NCI-H748 (cell line): ENCODE results near the gene KHDRBS2.

Experiments
- DNase-seq: peaks from one replicate; lab custom pipeline; 2025; ENCODE audit not compliant: unreplicated experiment; lab: John Stamatoyannopoulos, UW

Gene KHDRBS2

DNA sequence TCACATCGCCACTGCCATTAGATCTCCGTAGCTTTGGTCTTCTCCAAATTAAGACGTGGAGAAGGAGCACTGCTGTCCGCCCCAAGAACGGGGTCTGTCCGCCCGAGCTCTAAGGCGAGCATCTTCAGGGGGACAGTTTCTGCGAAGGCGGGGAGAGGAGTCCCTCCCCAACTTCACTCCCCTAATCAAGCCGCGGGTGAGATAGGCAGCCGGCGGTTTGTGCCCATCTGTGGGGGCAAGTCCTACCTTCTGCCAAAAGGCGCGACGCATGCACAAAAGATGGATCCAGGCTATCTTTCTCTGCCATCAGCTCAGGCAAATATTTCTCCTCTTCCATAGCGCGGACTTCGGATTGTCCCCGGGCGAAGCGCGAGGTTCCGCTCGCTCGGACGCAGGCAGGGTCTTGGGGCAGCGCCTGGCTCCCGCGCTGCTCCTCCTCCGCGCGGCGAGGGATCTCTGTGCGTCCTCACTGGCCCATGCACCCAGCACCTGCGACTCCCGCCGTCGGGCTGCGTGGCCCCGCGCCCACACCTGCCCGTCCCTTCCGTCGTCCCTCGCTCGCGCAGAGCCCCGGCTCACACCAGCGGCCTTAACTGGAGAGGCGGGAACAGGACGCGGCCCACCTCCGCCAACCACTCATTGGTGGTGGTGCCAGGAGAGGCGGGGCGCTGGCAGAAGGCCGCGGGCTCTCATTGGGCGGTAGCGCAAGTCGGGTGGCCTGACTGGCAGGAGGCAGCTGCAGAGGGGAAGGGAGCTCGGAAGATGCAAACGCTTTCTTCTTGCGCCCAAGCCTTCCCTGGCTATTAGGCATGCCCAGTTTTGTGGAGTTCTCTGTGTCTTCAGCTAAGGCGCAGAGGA is at the start of gene KHDRBS2:
KHDRBS2 (minus strand) TSS at position 614 of the 858 bp plus-strand sequence.
- peak; percentile 100 for DNase-seq

DNA sequence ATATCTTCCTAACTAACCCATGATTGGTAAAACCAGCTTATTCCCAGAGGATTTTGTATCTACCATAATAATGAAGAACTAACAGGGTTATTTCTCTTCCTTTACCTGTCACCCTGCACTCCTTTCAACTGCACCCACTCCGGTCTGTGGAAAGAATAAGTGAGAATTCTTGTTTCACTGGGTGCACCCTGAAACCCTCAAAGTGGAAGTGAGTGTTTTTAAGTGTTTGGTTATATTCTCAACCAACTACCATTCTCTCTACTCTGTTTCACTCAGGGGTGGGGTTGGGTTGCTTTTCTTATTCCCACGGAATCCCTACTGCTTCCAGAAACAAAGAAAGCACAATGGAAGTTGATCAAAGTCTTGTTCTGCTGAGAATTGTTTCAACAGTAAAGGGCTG is 42.6 kb upstream of the KHDRBS2 start:
- no peak for DNase-seq

DNA sequence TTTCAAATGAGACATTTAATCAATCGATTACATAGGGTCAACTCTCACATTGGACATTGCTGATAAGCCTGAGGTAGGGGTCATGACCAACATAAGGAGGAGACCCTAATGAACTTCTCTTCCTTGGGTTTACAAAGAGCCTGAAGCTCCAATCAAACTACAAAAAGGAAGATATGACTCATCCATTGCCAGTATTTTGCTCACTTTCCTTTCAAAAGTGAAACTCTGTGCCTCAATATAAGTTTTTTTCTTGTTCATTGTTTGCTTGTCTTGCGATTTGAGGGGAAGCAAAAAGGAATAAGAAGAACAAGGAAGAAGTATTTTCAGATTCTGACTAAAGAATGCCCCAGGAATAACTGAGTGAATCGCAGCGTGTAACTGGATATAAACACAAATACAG is 38.8 kb upstream of the KHDRBS2 start:
- no peak for DNase-seq

DNA sequence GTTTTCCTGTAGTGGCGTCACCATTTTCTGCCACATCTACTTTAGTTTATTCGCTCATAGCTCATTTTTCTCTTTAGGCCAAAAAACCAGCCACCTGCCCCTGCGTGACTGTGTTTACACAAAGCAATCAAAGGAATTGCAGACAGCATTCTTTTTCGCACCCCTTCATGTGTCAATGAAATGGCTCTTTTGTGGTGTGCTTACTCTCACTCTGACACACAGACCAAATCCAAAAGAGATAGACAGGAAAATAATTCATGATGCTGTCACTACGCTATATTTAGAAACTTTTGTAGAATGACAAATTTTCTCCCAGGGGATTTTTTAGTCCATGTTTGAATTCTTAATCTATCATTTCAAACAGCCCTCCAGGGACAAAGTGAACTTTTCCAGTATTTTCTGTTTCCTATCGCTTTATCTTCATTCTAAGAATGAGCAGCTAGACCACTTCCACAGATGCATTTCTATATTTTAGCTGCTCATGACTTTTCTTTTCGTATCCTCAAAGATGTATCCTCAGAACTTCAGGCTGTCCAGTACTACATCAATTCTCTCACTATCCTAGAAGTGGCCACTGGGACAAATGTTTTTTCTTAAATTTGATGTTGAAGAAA is 37.9 kb upstream of the KHDRBS2 start:
- peak; percentile 55 for DNase-seq

DNA sequence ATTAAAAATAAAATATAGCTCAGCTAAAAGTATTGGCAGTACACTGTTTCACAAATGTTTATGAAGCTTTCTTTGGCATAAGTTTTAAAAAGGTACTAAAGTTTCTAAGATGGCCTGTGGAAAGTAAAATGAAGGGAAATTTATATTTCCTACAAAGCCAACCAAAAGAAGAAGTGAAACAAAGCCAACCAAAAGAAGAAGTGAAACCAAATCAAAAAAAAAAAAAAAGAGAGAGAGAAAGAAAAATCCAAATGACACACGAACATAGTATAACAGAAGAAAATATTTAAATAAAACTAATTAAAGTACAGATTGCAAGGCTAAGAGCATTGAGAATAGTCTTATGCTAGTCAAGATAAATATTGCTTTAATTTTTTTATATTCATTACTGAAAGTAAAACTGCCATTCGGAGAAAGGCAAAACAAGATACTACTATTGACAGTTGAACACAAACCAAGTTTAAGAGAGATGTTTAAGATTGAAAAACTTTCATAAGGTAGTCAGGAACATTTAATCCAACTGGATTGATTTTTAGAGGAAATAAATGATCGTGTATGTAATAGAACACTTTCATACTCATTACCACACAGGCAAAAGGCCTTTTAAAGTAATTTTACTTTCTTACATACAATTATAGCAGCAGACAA is 12.8 kb upstream of the KHDRBS2 start:
- no peak for DNase-seq

DNA sequence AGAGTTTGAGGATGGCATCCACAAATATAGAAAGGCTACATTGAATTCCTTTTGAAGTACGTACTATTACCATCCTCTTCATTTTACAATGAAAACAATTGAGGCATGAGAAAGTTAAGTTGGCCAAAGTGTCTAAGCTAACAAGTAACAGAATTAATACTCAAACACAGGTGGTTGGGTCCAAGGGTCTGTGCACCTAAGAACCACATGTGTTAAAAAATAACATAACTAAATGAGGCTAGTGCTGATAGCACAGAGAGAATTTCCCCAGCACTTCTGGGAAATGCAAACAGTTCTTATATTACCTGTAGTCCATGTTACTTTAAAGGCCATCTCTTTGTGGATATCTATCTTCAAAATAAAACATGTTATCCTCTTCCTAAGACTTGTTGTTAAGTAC is 10.5 kb upstream of the KHDRBS2 start:
- DNase-seq = no peak

DNA sequence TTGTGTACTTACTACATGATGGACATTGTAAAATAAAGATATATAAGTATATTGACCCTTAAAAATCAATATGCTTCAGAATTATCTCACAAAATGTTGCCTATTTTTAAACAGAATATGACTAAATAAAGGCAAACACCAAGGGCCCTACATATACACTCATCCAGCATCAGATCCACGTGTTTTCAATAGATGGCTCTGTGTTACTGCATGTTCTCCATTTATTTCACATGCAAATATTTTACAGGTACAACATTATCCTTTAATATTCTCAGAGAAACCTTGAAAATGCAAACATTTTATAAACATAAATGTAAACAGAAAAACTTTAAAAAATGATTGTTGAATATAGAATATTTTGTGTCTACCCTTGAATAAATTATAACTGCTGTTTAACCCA is 2.9 kb upstream of the KHDRBS2 start:
- no peak for DNase-seq

DNA sequence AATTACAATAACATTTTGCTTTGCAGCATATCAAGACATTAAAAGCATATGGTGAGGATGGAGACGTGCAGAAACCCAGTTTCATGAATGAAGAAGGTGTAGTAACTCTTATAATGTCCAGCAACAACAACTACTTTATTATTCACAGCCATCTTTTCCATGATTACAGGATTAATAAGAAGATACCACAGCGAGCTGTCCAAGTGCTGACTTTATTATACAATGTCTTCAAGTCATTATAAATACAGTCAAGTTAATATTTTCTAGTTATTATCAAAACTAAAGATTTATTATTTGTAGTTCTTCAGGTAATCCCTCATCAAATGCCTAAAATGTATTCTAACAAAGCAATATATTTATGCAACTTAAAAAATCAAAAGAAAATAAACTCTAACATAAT is 2.5 kb upstream of the KHDRBS2 start:
- DNase-seq = no peak

DNA sequence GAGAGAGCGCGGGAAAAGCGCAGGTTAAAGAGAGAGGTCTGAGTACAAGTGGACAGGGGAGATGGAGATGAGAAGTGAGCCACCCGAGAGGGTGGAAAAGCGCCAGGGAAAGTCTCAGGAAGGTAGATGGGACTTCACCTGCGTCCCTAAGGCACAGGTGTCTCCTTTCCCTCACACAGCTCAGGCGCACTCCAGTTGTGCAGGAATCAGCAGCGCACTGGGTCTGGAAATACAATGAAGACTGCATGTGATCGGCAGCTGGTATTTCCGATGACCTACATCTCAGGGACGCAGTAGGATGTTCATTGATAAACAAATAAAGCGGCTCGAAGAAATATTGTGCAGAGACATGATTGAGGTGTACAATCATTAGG is 432 bp upstream of the KHDRBS2 start:
- DNase-seq = peak; percentile 97

DNA sequence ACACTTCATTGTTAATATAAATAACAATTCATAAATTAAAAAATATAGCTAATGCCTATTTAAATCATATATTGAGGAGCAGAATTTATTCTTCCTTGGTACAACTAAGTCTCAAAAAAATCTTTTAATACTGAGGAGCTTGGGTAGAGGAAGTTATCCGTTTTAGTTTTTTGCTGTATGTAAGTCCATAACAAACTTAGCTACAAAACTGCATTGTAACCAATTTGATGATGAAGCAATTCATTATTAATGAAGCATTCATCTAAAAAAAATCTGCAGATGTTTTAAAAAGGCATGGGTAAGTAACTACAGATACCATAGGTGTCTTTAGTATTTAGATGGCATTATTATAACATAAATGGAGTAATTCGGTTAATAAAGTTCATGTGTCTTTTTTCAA is 1.3 kb downstream of the KHDRBS2 start:
- peak; percentile 31 for DNase-seq

DNA sequence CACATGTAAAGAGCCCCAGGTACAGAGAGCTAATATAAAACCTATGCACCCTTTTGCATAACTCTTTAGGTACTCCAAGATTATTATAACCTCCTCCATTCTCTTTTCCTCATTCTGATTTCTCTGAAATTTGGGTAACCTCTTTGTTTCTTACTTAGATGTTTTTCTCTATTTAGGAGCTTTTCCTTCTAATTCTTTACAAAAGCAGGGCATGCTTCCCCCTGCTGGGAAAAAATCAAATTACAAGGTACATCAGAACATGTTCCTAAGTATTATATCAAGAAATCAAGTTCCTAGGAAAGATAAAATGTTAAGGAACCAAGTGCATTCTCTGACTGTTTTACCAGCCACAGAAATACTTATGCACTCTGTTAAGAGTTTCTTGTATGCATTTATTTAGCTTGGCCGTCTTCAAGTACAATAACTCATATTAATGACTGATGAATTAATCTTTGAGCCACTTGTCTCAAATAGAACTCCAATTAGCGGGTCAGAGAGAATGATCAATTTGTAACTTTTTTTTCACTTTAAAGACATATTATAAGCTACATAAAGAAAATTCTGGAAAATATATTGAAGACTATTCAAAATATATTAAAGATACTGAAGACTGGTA is 2.1 kb downstream of the KHDRBS2 start:
- DNase-seq = peak; percentile 83

DNA sequence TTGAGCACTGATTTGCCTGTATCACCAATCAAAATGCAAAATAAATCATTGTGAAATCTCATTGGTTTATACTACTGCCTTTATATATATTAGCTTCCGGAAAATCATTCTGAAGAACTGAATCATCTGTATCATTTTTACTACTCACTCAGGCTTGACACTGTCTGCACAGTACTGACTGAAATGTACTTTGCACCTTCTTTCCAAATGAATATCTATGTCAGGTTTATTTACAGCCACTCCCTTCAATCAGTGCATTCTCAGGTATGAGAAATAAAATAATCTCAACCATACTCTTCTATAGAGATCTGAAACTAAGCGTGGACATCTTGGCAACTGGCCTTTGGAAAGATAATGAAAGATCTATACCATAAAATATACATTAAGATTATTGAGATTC is 2.7 kb downstream of the KHDRBS2 start:
- peak; percentile 29 for DNase-seq

DNA sequence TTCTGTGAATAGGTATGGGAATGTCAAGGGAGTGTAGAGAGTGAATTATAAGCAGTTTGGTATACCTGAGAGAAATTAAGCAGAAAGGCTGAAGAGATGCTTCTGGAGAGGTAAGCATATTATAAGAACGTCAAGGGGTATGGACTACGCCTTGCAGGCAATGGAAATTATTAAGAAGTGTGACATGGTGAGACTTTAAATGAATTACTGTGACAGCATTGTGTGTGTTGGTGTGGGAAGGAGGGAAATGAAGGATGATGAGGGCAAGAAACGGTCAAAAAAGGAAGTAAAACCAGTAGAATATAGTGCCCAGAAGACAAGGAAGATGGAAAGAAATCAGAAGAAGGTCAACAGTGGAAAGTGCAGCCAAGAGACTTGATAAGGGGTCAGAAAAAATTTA is 5.9 kb downstream of the KHDRBS2 start:
- no peak for DNase-seq

DNA sequence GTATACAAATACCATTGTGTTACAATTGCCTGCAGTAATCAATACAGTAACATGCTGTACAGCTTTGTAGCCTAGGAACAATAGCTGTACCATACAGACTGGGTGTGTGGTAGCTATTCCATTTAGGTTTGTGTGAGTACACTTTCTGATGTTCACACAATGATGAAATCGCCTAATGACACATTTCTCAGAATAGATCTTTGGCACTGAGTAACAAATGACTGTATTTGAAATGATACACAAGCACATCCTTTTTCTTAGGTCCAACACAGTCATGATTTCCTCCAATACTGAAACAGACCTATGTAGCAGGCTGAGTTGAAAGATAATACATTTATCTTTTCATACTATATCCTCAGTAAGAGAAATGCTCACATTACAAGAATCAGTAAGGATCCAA is 13.9 kb downstream of the KHDRBS2 start:
- no peak for DNase-seq

DNA sequence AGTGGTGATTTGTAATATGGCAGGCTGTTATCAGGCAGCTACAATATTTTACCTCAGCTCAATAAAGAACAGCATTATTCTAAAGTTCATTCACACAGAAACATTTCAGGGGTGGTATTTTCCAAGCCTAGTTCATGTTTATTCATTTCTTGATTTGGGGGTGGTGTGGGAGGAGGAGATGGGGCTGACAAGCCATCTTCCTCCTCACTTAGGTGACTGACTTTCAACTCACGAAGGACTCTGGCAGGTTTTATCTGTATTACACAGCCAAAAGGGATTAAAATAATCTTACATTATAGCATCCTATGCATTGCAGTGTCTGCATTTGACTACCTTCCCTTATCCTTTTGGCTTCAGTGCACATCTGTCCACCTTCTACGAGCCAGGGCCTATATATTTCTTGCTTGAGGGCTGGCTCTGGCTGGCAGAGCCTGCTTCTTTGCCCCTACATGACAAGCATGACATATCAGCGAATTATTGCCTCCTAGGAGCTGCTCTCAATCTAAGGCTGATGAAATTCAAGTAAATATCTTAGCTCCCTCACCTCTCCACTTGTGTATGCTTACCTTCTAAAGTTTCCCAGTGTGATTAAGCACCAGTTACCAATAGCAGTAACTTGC is 20.0 kb downstream of the KHDRBS2 start:
- no peak for DNase-seq

DNA sequence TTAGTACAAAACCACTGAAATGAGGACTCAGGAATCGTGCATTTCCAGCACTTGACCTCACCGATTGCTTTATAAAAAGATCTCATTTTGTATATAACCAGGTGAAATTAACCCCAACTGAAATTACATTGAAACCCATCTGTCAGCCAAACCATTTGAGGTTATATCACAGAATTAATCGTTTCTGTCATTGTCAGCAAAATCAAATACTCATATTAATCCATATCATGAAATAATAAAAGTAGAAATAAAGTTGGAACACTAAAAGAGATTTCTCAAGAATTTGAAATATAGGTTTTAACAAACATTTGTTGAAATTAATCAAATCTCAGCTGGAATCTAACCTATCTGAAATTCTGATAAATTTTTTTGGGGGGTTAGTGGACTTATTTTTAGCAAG is 23.7 kb downstream of the KHDRBS2 start:
- no peak for DNase-seq

DNA sequence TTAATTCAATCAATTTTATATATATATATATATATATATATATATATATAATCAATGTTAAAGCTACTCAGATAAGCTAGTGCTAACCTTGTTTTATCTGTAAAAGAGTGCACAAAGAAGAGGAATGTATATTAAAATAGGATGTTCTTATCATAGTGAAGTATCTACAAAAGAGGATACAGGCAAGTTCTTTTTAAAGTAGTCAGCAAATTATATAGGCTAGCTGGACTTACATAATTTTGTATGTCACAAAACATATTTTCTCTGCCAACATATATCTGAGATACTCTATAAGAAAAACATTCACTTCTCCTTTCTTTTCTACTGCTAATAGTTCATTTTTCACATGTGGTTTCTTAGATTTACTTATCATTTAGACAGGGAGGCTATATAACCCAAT is 39.9 kb downstream of the KHDRBS2 start:
- DNase-seq = no peak

DNA sequence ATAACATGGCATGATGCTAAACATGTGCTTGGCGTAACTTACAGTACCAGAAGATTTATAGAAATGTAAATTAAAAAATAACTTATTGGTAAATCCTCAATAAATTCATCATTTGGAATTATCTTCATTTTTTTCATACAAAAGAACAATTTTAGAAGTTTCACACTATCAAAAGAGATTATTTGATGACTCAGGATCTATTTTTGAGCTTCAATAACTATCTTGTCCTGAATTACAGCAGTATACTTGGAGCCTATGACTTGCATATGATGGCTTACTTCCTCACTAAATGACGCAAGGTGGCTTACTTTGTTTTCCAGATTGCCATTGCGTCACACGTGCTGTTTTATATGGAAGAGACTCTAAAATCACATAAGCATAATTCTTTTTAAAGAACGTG is 49.2 kb downstream of the KHDRBS2 start:
- no peak for DNase-seq

DNA sequence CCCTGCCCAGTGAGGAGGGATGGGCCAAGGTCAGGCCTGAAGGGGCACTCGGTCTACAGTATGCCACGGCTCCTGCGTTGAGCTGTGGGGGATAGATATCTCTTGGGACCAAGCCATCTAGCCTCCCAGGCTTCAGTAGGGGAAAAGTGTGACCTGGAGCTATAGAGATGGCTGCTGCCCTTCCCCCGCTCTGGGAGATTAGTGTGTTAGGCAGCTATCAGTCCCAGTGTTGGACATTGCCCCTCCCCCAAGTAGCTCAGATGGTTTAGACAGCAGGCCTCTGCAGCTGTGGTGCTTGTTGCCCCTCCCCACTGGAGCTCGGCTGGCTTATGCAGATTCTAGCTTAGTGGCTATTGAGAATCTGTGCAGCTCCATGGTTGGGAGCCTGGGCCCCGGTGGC is 56.8 kb downstream of the KHDRBS2 start:
- DNase-seq = no peak

DNA sequence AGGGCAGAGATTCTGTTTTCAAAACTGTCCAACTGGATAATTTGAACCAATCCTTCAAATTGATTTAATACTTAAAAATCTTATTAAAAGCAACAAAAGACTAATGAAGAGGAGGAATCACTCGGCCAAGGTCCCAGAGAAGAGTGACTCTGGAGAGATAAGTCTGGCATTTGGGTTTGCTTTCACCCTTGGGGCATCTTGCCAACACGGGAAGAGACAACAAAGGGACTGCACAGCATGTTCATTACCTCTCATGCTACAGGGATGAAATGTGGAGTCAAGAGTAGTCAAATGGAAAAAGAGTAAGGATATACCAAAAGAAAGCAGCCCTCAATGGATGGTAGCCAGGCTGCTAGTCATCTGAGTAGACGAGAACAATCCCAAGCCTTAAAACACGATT is 68.2 kb downstream of the KHDRBS2 start:
- DNase-seq = peak; percentile 14

DNA sequence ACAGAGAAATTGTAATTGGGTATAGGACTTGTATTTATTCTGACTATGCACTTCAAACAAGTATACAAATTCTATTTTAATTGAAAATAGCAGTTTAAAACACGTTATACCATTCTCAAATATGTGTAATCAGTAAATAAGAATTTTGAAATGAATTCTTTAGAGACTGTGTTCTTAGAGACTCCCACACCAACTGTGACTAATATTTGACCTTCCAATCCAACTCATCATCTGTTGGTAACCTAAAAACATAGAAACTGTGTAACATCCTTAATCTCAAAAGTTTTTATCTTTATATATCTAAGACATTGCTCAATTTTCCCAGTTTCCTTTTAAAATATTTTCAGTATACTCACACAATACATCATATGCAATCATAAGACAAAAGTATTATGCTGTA is 83.9 kb downstream of the KHDRBS2 start:
- DNase-seq = no peak
